Muscle layer of duodenum (tissue), 2 donors: ENCODE results near the gene SLC47A2.

Experiments used
- H3K27ac ChIP-seq: one replicate; pipeline ENCODE4 v1.7.0; 2013; ENCODE audit warnings: mild to moderate bottlenecking, low read length
- H3K27me3 ChIP-seq: one replicate; pipeline ENCODE4 v1.7.0; 2013; ENCODE audit warnings: low read depth, mild to moderate bottlenecking, control low read depth, low read length
- H3K36me3 ChIP-seq, 2 donors: one replicate each; pipeline ENCODE4 v1.7.0; 2013; ENCODE audit warnings: low read length in 2 of 2, control low read depth in 1 of 2, mild to moderate bottlenecking in 1 of 2; ENCODE audit not compliant: insufficient read depth in 2 of 2, control insufficient read depth in 1 of 2
- H3K4me1 ChIP-seq, 2 donors: one replicate each; pipeline ENCODE4 v1.7.0; 2013; ENCODE audit warnings: low read length in 2 of 2, mild to moderate bottlenecking in 2 of 2, control low read depth in 1 of 2, moderate library complexity in 1 of 2; ENCODE audit not compliant: insufficient read depth in 2 of 2, control insufficient read depth in 1 of 2
- H3K4me3 ChIP-seq, 2 donors: one replicate each; pipeline ENCODE4 v1.7.0; 2013; ENCODE audit warnings: low read length in 2 of 2, low read depth in 1 of 2, mild to moderate bottlenecking in 1 of 2
- H3K9me3 ChIP-seq, 2 donors: one replicate each; pipeline ENCODE4 v1.7.0; 2013; ENCODE audit warnings: low read length in 2 of 2, control low read depth in 1 of 2, mild to moderate bottlenecking in 1 of 2; ENCODE audit not compliant: control insufficient read depth in 1 of 2
- donor health status: healthy.

The SLC47A2 gene

GRCh38 chr17:19755392-19755791 is 39.0 kb upstream of the SLC47A2 start:
- no peak overlapping the region for H3K27ac ChIP-seq
- H3K27me3 ChIP-seq = no peaks in the 10 kb centered on the region
- no peak overlapping the region for H3K4me3 ChIP-seq
- no peaks in the 10 kb centered on the region for H3K9me3 ChIP-seq
- H3K4me1 ChIP-seq = no peaks in the 10 kb centered on the region
- no peaks in the 10 kb centered on the region for H3K36me3 ChIP-seq

GRCh38 chr17:19753661-19754463 is 37.5 kb upstream of the SLC47A2 start:
- no peaks in the 10 kb centered on the region for H3K9me3 ChIP-seq
- no peak overlapping the region for H3K27ac ChIP-seq
- no peak overlapping the region for H3K4me3 ChIP-seq
- H3K27me3 ChIP-seq = no peaks in the 10 kb centered on the region
- H3K4me1 ChIP-seq = no peaks in the 10 kb centered on the region
- no peaks in the 10 kb centered on the region for H3K36me3 ChIP-seq

GRCh38 chr17:19753051-19753509 is 36.7 kb upstream of the SLC47A2 start:
- no peaks in the 10 kb centered on the region for H3K9me3 ChIP-seq
- H3K36me3 ChIP-seq = no peaks in the 10 kb centered on the region
- no peak overlapping the region for H3K27ac ChIP-seq
- no peak overlapping the region for H3K4me3 ChIP-seq
- H3K4me1 ChIP-seq = no peaks in the 10 kb centered on the region
- no peaks in the 10 kb centered on the region for H3K27me3 ChIP-seq

- H3K4me3 ChIP-seq = no peak overlapping the region
- H3K27ac ChIP-seq = no peak overlapping the region
- no peaks in the 10 kb centered on the region for H3K27me3 ChIP-seq
- no peaks in the 10 kb centered on the region for H3K36me3 ChIP-seq
- no peaks in the 10 kb centered on the region for H3K4me1 ChIP-seq
- H3K9me3 ChIP-seq = no peaks in the 10 kb centered on the region
Measured at GRCh38 chr17:19752216-19753050, 36.0 kb upstream of the SLC47A2 start.

GRCh38 chr17:19750835-19751234 is 34.5 kb upstream of the SLC47A2 start:
- Histone ChIP-seq H3K4me3 (no peak overlapping the region), H3K36me3 (no peaks in the 10 kb centered on the region), H3K27me3 (no peaks in the 10 kb centered on the region), H3K27ac (no peak overlapping the region), H3K4me1 (no peaks in the 10 kb centered on the region), H3K9me3 (no peaks in the 10 kb centered on the region)

- H3K27ac ChIP-seq = no peak overlapping the region
- no peaks in the 10 kb centered on the region for H3K27me3 ChIP-seq
- H3K4me1 ChIP-seq = peaks cover 3 to 4% of the 10 kb centered on the region in 2 donors
- no peak overlapping the region for H3K4me3 ChIP-seq
- no peaks in the 10 kb centered on the region for H3K36me3 ChIP-seq
- H3K9me3 ChIP-seq = no peaks in the 10 kb centered on the region
Measured at GRCh38 chr17:19750020-19750572, 33.7 kb upstream of the SLC47A2 start.

- Histone ChIP-seq H3K4me3 (no peak overlapping the region), H3K4me1 (peaks cover 4 to 5% of the 10 kb centered on the region in 2 donors), H3K36me3 (no peaks in the 10 kb centered on the region), H3K27me3 (no peaks in the 10 kb centered on the region), H3K9me3 (no peaks in the 10 kb centered on the region), H3K27ac (no peak overlapping the region)
Measured at GRCh38 chr17:19748807-19749193, 32.4 kb upstream of the SLC47A2 start.

- Histone ChIP-seq H3K27me3 (no peaks in the 10 kb centered on the region), H3K9me3 (no peaks in the 10 kb centered on the region), H3K36me3 (no peaks in the 10 kb centered on the region), H3K27ac (no peak within 1 kb of the TSS), H3K4me3 (no peak within 1 kb of the TSS), H3K4me1 (peaks cover 4 to 5% of the 10 kb centered on the region in 2 donors)
Measured at GRCh38 chr17:19747829-19748806, 31.7 kb upstream of the SLC47A2 start, which contains the start of gene ALDH3A1. TSS of gene ALDH3A1 (minus strand) at chr17:19748298. CDS start at chr17:19745129, 3,169 bp downstream.

GRCh38 chr17:19747159-19747719 is 30.9 kb upstream of the SLC47A2 start:
- Histone ChIP-seq H3K27ac (no peak overlapping the region), H3K4me1 (peaks cover 4 to 5% of the 10 kb centered on the region in 2 donors), H3K4me3 (no peak overlapping the region), H3K27me3 (no peaks in the 10 kb centered on the region), H3K36me3 (no peaks in the 10 kb centered on the region), H3K9me3 (no peaks in the 10 kb centered on the region)

GRCh38 chr17:19746517-19746916 is 30.1 kb upstream of the SLC47A2 start:
- H3K27ac ChIP-seq = no peak overlapping the region
- H3K4me1 ChIP-seq = peaks cover 4 to 5% of the 10 kb centered on the region in 2 donors
- no peaks in the 10 kb centered on the region for H3K9me3 ChIP-seq
- no peaks in the 10 kb centered on the region for H3K36me3 ChIP-seq
- no peak overlapping the region for H3K4me3 ChIP-seq
- H3K27me3 ChIP-seq = no peaks in the 10 kb centered on the region
